ENCODE data around the gene ZNF169.
"Not testable (repeated sequence)": the region's sequence is repeated elsewhere in the genome, so short reads cannot be mapped to it uniquely, and the experiment has no call there.

- not testable (repeated sequence) for TF ChIP-seq EZH2 (IDR thresholded peaks at IDR 0.05); POLR2AphosphoS5 (IDR thresholded peaks at IDR 0.05; ENCODE audit: borderline replicate concordance, low read depth, low read length)
Observed at GRCh38 chr9:94338723-94339122, 79.6 kb downstream of the ZNF169 start.
